ENCODE measurements around the gene DPM1.

Gene DPM1

GRCh38 chr20:50892394-50892793 is 65.9 kb downstream of the DPM1 start:
- DNase-seq, result no peak

- DNase-seq, result no peak
Observed at GRCh38 chr20:50891138-50891537, 67.2 kb downstream of the DPM1 start.

GRCh38 chr20:50887576-50887975 is 70.8 kb downstream of the DPM1 start:
- DNase-seq, result no peak

- DNase-seq, result no peak
Observed at GRCh38 chr20:50886184-50886790, 72.0 kb downstream of the DPM1 start.

- no peak for DNase-seq
Observed at GRCh38 chr20:50885781-50886180, 72.6 kb downstream of the DPM1 start.

- no peak for DNase-seq
Observed at GRCh38 chr20:50885068-50885467, 73.3 kb downstream of the DPM1 start.
